ENCODE data around the gene MON1B.
"Not testable (repeated sequence)": the region's sequence is repeated elsewhere in the genome, so short reads cannot be mapped to it uniquely, and the experiment has no call there.

The MON1B gene

GRCh38 chr16:77199211-77199610 lies 8.2 kb downstream of the MON1B start, which contains the start of gene SYCE1L:
TSS of gene SYCE1L (plus strand) at chr16:77199408. CDS start at chr16:77199452, 44 bp downstream.
- no peak for DNase-seq

GRCh38 chr16:77206533-77206932 lies 15.5 kb downstream of the MON1B start:
- DNase-seq: no peak

DNA sequence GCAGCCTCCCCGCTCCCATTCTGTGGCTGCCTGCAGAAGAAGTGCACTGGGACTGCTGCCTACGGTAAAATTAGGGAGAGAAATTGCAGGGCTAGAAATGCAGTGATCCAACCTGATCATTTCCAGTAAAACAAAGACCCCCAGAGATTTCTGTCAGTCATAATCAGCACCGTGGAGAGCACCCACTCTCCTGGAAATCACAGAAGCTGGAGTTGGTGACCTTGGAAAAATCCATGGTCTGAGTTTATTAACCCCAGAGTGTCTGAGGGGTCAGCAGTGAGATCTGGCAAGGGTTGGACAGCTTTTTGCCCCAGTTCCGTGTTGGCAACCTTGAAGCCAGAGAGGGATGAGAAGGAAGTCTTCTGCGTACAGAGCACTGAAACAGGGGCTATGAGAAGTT lies 16.0 kb downstream of the MON1B start:
- DNase-seq: no peak

GRCh38 chr16:77208382-77208781 lies 17.4 kb downstream of the MON1B start:
- DNase-seq: no peak

- peak; percentile 75 for DNase-seq
Observed at GRCh38 chr16:77211880-77212740, 21.1 kb downstream of the MON1B start.

GRCh38 chr16:77212741-77213541 lies 22.0 kb downstream of the MON1B start:
- DNase-seq: peak; percentile 42

- no peak for DNase-seq
Observed at GRCh38 chr16:77213542-77214106, 22.6 kb downstream of the MON1B start.

DNA sequence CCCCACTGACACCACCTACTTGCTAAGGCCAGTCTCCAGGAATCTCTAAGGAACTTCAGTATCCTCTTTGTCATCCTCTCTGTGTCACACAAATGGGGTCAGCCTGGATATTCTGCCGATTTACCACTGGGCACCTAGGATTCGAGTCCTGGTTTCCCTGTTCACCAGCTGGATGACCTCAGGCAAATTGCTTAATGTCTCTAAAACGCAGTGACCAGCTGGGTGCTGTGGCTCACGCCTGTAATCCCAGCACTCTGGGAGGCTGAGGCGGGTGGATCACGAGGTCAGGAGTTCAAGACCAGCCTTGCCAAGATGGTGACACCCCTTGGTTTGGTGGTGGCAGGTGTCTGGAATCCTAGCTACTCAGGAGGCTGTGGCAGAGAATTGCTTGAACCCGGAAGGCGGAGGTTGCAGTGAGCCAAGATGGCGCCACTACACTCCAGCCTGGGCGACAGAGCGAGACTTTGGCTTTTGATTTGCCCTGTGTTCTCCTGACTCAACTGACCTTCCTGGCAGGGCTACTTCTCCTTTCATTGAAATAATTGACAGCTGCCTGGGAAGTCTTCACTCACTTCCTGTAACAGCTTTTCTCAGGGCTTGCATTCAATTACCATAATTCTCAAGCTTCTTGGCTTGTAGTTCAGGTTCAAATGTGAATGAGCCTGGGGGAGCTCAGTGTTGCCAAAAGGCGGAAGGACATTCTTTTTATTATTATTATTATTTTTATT lies 23.6 kb downstream of the MON1B start:
- DNase-seq: no peak

- no peak for DNase-seq
Observed at GRCh38 chr16:77219437-77219836, 28.4 kb downstream of the MON1B start.

GRCh38 chr16:77220427-77220826 lies 29.4 kb downstream of the MON1B start:
- DNase-seq: no peak

- DNase-seq: no peak
Observed at GRCh38 chr16:77221482-77221881, 30.5 kb downstream of the MON1B start.

DNA sequence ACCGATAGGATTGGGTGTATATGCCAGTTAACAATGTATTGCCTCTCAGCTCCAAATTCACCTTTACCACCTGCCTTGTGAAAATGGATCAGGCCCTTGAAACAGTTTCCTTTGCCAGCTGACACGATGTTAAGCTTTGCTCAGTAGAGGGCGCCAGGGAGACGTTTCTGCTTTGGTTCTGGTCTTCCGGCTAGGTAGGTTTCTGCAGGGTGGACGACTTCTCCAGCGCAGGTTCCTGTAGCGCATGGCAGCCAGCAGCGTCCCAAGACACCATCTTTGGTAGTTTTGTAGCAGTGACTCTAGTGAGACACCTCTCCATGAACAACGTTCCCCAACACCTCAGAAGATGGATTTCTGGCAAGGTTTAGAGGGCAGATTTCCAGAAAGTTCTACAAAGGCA lies 32.2 kb downstream of the MON1B start:
- DNase-seq: no peak

DNA sequence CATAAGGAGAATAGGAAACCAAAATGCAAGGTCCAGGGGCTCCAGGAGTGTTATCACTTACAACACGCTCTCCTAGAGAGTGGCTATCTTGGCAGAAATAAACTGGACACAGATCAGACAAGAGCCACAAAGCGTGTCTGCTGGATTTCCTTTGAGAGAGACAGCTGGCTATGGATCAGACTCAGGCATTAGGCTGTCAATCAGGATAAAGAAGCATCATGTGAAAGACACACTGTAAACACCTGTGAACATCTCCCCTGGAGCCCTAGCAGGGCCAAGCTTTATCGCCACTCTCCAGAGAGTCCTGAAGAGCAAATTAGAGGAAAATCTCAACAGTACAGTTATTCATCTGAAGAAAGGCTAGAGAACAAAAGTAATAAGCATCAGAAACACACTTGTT lies 34.2 kb downstream of the MON1B start:
- no peak for DNase-seq

GRCh38 chr16:77227745-77228144 lies 36.8 kb downstream of the MON1B start:
- no peak for DNase-seq

GRCh38 chr16:77231047-77231446 lies 40.1 kb downstream of the MON1B start:
- no peak for DNase-seq

DNA sequence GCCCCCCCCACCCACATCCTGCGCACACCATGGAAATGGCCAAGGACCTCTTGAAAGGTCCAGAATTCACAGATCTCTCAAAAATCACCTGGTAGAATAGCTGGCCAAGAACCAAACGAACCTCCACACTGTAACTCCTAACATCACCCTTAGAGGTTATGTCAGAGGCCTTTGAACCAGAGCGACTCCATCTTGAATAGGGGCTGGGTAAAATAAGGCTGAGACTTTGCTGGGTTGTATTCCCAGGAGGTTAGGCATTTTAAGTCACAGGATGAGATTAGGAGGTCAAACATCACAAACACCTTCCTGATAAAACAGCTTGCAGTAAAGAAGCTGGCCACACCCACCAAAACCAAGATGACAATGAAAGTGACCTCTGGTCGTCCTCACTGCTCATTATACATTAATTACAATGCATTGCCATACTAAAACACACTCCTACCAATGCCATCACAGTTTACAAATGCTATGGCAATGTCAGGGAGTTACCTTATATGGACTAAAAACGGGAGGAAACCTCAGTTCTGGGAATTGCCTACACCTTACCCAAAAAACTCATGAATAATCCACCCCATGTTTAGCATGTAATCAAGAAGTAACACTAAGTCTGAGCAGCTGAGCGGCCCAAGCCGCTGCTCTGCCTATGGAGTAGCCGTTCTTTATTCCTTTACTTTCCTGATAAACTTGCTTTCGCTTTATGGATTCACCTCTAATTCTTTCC lies 43.0 kb downstream of the MON1B start:
- no peak for DNase-seq

DNA sequence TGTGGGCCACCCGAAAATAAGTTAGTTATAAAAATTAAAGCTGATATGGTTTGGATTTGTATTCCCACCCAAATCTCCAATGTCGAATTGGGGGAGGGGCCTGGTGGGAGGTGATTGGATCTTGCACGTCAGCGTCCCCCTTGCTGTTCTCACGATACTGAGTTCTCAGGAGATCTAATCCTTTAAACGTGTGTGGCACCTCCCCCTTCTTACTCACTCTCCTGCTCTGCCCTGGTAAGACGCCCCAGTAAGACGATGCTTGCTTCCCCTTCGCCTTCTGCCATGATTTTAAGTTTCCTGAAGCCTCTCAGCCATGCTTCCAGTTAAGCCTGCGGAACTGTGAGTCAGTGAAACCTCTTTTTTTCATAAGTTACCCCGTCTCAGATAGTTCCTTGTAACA lies 43.6 kb downstream of the MON1B start:
- DNase-seq: no peak

DNA sequence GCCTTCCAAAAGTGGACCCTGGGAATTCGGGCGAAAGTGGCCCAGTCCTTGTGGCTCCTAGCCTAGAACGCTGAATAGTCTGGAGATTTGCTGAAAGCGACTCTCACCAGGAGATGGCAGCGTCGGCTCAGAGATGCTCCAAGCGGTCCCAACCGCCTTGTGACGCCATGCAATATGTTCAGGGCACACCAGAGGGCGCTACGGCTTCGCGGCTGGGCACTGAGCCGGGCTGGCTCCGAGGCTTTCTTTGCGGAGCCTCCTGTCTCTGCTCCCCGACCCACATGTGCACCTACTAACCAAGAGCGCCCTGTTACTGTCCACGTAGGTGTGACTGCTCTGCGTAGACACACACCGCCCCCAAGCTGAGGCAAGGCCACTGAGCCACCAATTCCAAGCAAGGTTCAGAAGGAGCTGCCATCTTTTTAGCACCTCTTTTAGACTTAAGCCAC lies 45.1 kb downstream of the MON1B start:
- DNase-seq: peak; percentile 66

GRCh38 chr16:77238593-77238992 lies 47.6 kb downstream of the MON1B start:
- no peak for DNase-seq

DNA sequence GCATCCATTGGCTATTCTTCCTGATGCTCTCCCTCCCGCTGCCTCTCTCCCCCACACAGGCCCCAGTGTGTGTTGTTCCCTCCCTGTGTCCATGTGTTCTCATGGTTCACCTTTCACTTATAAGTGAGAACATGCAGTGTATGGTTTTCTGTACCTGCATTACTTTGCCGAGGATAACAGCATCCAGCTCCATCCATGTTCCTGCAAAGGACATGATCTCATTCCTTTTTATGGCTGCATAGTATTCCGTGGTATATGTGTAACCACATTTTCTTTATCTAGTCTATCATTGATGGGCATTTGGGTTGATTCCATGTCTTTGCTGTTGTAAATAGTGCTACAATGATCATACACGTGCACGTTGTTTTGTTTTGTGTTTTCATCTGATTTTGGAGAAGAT lies 51.5 kb downstream of the MON1B start:
- DNase-seq: not testable (repeated sequence)

GRCh38 chr16:77246150-77246549 lies 55.2 kb downstream of the MON1B start:
- DNase-seq: no peak

GRCh38 chr16:77250400-77250799 lies 59.4 kb downstream of the MON1B start:
- no peak for DNase-seq

All from NCI-H774 (cell line).